Keratinocyte (primary cell): ENCODE measurements around the gene UTS2. TPM values are rescaled to one million over a fixed set of nuclear protein-coding genes. Genes with fewer than 3 reads are reported as not detected.

Experiments
- DNase-seq: peaks from one replicate; pipeline ENCODE4 v3.0.0-alpha.2; 2011; ENCODE audit warnings: low read depth, missing footprints, low spot score
- FAIRE-seq: peaks from 2 replicates; lab custom pipeline; 2011; peaks lifted over from hg19 to GRCh38; lab: Jason Lieb, UNC
- H2AFZ ChIP-seq: 2 replicates; pipeline ENCODE4 v1.6.0; 2012; ENCODE audit warnings: low read length, control low read depth, inconsistent platforms; ENCODE audit not compliant: control insufficient read depth
- H3K27ac ChIP-seq: 2 replicates; pipeline ENCODE4 v1.5.1; 2011; ENCODE audit warnings: low read length; ENCODE audit not compliant: control insufficient read depth, insufficient read depth
- H3K27me3 ChIP-seq: 3 replicates; pipeline ENCODE4 v1.6.0; 2011; ENCODE audit warnings: low read length; ENCODE audit not compliant: control insufficient read depth, insufficient read depth; ENCODE audit errors: extremely low read depth
- H3K36me3 ChIP-seq, 2 experiments: 2 replicates in 1 of 2; 3 replicates in 1 of 2; pipeline ENCODE4 v1.5.1; 2011; ENCODE audit warnings: low read length in 2 of 2, mild to moderate bottlenecking in 1 of 2; ENCODE audit not compliant: control insufficient read depth in 2 of 2, insufficient read depth in 2 of 2; ENCODE audit errors: extremely low read depth in 1 of 2
- H3K4me1 ChIP-seq: 3 replicates; pipeline ENCODE4 v1.5.1; 2011; ENCODE audit warnings: low read length; ENCODE audit not compliant: control insufficient read depth, insufficient read depth; ENCODE audit errors: extremely low read depth
- H3K4me2 ChIP-seq: 3 replicates; pipeline ENCODE4 v1.6.0; 2011; ENCODE audit warnings: low read depth, low read length; ENCODE audit not compliant: control insufficient read depth, insufficient read depth; ENCODE audit errors: extremely low read depth
- H3K4me3 ChIP-seq, 3 experiments: fragments of 200-600 bp in 1 of 3; sonication (generic) in 1 of 3; 2 replicates in 2 of 3; 3 replicates in 1 of 3; pipeline ENCODE4 v1.5.1; 2011 to 2016; ENCODE audit warnings: low read length in 3 of 3, mild to moderate bottlenecking in 3 of 3, control low read depth in 2 of 3, inconsistent platforms in 1 of 3, low read depth in 1 of 3, mixed read lengths in 1 of 3, mixed run types in 1 of 3, moderate library complexity in 1 of 3; ENCODE audit not compliant: control insufficient read depth in 2 of 3, insufficient read depth in 2 of 3; ENCODE audit errors: extremely low read depth in 1 of 3
- H3K79me2 ChIP-seq: 2 replicates; pipeline ENCODE4 v1.6.0; 2012; ENCODE audit warnings: low read length; ENCODE audit not compliant: control insufficient read depth, insufficient read depth
- H3K9ac ChIP-seq: 3 replicates; pipeline ENCODE4 v1.6.0; 2011; ENCODE audit warnings: low read length; ENCODE audit not compliant: control insufficient read depth, insufficient read depth; ENCODE audit errors: extremely low read depth
- H3K9me1 ChIP-seq: 3 replicates; pipeline ENCODE4 v1.6.0; 2011; ENCODE audit warnings: low read length; ENCODE audit not compliant: control insufficient read depth, insufficient read depth; ENCODE audit errors: extremely low read depth
- H3K9me3 ChIP-seq: 2 replicates; pipeline ENCODE4 v1.5.1; 2012; ENCODE audit warnings: low read depth, low read length; ENCODE audit not compliant: control insufficient read depth
- H4K20me1 ChIP-seq: 3 replicates; pipeline ENCODE4 v1.6.0; 2011; ENCODE audit warnings: low read length; ENCODE audit not compliant: control insufficient read depth, insufficient read depth; ENCODE audit errors: extremely low read depth
- CTCF ChIP-seq, 3 experiments: IDR thresholded peaks in 1 of 3; conservative IDR thresholded peaks in 1 of 3; optimal IDR thresholded peaks in 1 of 3; 2 replicates in 2 of 3; 3 replicates in 1 of 3; pipeline versions ENCODE3 to v1.5.1; 2011; ENCODE audit warnings: low read length in 3 of 3, mild to moderate bottlenecking in 3 of 3, moderate library complexity in 2 of 3, control low read depth in 1 of 3, inconsistent platforms in 1 of 3; ENCODE audit not compliant: insufficient read depth in 2 of 3; ENCODE audit errors: extremely low read depth in 1 of 3
- EZH2 ChIP-seq: IDR thresholded peaks from one replicate; pipeline ENCODE4 v1.6.1; 2012; ENCODE audit warnings: inconsistent platforms, mild to moderate bottlenecking, low read length, moderate library complexity
- dilution Hi-C: fragments of 300-500 bp; cut with MboI; formaldehyde crosslinking; loops from one replicate; pipeline ENCODE4 v1.7.0; 2020; ENCODE audit warnings: low sequenced_read_pairs; ENCODE audit not compliant: extremely low pct_ligation_motif_present
- polyA plus RNA-seq, 5 experiments: library from polyadenylated mRNA; depleted of rRNA in 3 of 5; stranded (reverse) in 3 of 5; stranded (forward) in 1 of 5; unstranded in 1 of 5; fragments of >200 nt; gene quantifications; 1 replicate in 1 of 5; 2 replicates in 3 of 5; 3 replicates in 1 of 5; pipeline versions ENCODE4 v1.2.1 to v1.2.3, GENCODE V29; 2011 to 2012; ENCODE audit warnings: missing spikeins in 2 of 5, low read depth in 1 of 5, low replicate concordance in 1 of 5

UTS2 gene
- polyA plus RNA-seq, 1 donor (not counting 4 experiments of a cell fraction or from before 2014, with no cell fraction given): not detected

- Histone ChIP-seq H3K9me3 (no peaks in the 10 kb centered on the region), H2AFZ (no peak overlapping the region), H3K4me3 (no peak overlapping the region), H3K79me2 (no peaks in the 10 kb centered on the region), H4K20me1 (no peaks in the 10 kb centered on the region), H3K4me2 (no peak overlapping the region), H3K36me3 (no peaks in the 10 kb centered on the region), H3K27me3 (no peaks in the 10 kb centered on the region), H3K27ac (no peak overlapping the region), H3K9me1 (no peaks in the 10 kb centered on the region), H3K9ac (no peak overlapping the region), H3K4me1 (no peaks in the 10 kb centered on the region)
- TF ChIP-seq EZH2 (no peak), CTCF (optimal IDR thresholded peaks at IDR 0.05 in 1 of 3, IDR thresholded peaks at IDR 0.05 in 1 of 3, conservative IDR thresholded peaks at IDR 0.05 in 1 of 3; ENCODE audit: extremely low read depth in 1 of 3, insufficient read depth in 2 of 3, low read length in 3 of 3) (no peak)
- no peak for DNase-seq
- no peak for FAIRE-seq
- dilution Hi-C loops: no loop called here
Observed at GRCh38 chr1:7898962-7899361, 46.1 kb upstream of the UTS2 start.

GRCh38 chr1:7896994-7897393 is 44.1 kb upstream of the UTS2 start:
- Histone ChIP-seq H3K27me3 (no peaks in the 10 kb centered on the region), H3K27ac (no peak overlapping the region), H4K20me1 (no peaks in the 10 kb centered on the region), H3K4me2 (no peak overlapping the region), H3K4me3 (no peak overlapping the region), H3K4me1 (no peaks in the 10 kb centered on the region), H3K9me3 (no peaks in the 10 kb centered on the region), H3K79me2 (no peaks in the 10 kb centered on the region), H2AFZ (no peak overlapping the region), H3K9me1 (no peaks in the 10 kb centered on the region), H3K9ac (no peak overlapping the region), H3K36me3 (no peaks in the 10 kb centered on the region)
- TF ChIP-seq EZH2 (no peak), CTCF (optimal IDR thresholded peaks at IDR 0.05 in 1 of 3, IDR thresholded peaks at IDR 0.05 in 1 of 3, conservative IDR thresholded peaks at IDR 0.05 in 1 of 3; ENCODE audit: extremely low read depth in 1 of 3, insufficient read depth in 2 of 3, low read length in 3 of 3) (no peak)
- DNase-seq (no peak), FAIRE-seq (no peak)
- dilution Hi-C loops: no loop called here
